ENCODE results near the gene CELA2A.

- TF ChIP-seq, protein P1, sequence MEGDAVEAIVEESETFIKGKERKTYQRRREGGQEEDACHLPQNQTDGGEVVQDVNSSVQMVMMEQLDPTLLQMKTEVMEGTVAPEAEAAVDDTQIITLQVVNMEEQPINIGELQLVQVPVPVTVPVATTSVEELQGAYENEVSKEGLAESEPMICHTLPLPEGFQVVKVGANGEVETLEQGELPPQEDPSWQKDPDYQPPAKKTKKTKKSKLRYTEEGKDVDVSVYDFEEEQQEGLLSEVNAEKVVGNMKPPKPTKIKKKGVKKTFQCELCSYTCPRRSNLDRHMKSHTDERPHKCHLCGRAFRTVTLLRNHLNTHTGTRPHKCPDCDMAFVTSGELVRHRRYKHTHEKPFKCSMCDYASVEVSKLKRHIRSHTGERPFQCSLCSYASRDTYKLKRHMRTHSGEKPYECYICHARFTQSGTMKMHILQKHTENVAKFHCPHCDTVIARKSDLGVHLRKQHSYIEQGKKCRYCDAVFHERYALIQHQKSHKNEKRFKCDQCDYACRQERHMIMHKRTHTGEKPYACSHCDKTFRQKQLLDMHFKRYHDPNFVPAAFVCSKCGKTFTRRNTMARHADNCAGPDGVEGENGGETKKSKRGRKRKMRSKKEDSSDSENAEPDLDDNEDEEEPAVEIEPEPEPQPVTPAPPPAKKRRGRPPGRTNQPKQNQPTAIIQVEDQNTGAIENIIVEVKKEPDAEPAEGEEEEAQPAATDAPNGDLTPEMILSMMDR (IDR thresholded peaks at IDR 0.05): no peak
- TF ChIP-seq POLR2AphosphoS5 (IDR thresholded peaks at IDR 0.05) (no peak), POLR2A (IDR thresholded peaks at IDR 0.05) (no peak)
Observed at GRCh38 chr1:15412175-15412800, 44.2 kb upstream of the CELA2A start.

Measured in breast epithelium (tissue), 3 donors.